GM18909 (cell line): ENCODE results near the gene DNM1.

Experiments
- ATAC-seq: cut with Tn5 transposase; IDR thresholded peaks from one replicate; pipeline ENCODE4 v1.9.1; 2021; ENCODE audit warnings: mild to moderate bottlenecking; ENCODE audit not compliant: unreplicated experiment, poor library complexity

The DNM1 gene

DNA sequence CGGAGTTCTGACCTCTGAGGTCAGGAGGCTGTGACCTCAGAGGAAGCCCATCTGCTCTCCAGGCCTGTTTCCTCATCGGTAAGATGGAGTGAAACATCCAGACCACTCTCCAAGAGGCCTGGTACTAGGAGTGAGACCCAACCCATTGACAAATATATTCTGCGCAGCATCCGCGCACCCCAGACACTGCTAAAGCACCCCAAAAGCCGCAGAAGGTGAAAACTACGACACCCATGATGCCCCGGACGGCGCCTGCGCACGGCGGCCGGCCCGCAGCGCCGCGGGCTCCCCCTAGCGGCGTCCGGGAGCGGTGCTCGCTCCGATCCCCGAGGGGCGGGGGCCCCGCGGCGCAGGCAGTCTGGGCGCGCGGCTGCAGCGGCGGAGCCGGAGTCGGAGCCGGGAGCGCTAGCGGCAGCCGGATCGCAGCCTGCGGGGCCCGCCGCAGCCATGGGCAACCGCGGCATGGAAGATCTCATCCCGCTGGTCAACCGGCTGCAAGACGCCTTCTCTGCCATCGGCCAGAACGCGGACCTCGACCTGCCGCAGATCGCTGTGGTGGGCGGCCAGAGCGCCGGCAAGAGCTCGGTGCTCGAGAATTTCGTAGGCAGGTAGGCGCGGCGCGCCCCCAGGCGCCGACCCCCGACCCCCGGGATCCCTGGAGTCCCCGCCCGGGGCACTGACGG is at the start of gene DNM1:
DNM1 (plus strand) TSS at position 356 of the 683 bp plus-strand sequence; CDS start at position 448, 92 bp downstream.
- ATAC-seq: peak; percentile 79

DNA sequence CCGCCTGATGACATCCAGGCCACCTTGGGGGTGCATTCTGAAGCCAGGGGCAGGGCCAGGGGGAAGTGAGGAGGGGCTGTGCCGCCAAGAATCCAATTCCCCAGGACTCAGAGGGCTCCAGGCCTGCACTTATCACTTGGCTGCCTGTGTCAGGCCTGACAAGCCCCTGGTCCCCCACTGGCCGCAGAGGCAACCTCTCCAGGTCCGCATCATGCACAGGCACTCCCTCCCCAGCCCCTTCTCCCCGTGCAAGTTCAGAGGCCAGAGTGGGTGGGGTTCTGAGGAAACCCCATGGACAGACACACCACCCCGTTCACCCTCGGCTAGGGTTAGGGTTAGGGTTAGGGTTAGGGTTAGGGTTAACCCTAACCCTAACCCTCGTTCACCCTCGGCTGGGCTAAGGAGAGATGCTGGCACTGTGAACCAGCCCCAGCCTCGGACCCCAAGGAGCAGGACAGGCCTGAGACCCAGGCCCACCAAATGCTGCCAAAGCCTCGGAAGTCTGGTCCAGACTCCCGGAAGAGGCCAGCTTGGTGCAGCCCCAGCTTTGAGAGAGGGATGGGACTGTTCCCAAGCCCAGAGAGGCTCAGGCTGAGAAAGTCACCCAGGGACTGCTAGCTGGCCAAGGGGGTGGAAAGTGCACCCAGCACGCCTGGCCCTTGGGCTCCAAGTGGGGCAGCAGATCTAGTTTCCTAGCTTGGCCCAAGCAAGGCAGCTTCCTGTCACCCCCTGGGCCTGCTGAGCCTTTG is 49.1 kb upstream of the DNM1 start:
- no peak for ATAC-seq

- no peak for ATAC-seq
These were observed 47.3 kb upstream of the DNM1 start for GRCh38 chr9:128155736-128156500.

GRCh38 chr9:128159522-128159783 is 43.7 kb upstream of the DNM1 start:
- no peak for ATAC-seq

DNA sequence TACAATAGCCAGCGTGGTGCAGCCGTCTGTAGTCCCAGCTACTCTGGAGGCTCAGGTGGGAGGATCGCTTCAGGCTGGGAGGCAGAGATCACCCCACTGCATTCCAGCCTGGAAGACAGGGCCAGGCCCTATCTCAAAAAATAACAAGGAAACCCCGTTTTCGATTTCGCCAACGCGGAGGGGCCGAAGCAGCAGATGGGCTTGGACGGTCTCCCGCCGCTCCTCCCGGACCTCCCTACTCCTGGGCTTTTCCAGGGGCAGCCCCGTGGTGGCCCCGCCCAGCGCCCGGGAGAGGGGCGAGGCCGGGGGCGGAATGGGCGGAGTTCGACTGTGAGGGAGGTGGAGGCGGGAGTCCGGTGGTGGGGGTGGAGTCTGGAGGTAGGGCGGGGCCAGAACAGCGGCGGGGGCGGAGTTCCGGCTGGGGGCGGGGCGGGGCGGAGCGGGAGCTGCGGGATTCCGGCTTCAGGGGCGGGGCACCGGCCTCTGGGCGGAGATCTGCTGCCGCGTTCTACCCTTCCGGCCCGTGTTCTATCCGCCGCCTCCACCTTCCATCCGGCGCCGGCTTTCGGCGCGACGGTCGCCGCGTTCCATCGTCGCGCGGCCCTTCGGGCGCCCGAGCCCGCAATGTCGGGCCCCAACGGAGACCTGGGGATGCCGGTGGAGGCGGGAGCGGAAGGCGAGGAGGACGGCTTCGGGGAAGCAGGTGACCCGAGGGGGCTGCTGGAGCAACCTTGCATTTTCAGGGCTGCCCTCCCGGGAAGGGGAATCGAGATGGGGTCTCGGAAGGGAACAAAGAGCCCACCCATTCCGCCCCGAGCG is 43.2 kb upstream of the DNM1 start, which contains the start of gene BBLN:
BBLN (plus strand) TSS at position 482 of the 819 bp plus-strand sequence; CDS start at position 625, 143 bp downstream.
- peak; percentile 79 for ATAC-seq

- no peak for ATAC-seq
These were observed 42.6 kb upstream of the DNM1 start for GRCh38 chr9:128160603-128160987.

- ATAC-seq: no peak
These were observed 41.8 kb upstream of the DNM1 start for GRCh38 chr9:128161215-128161902.

DNA sequence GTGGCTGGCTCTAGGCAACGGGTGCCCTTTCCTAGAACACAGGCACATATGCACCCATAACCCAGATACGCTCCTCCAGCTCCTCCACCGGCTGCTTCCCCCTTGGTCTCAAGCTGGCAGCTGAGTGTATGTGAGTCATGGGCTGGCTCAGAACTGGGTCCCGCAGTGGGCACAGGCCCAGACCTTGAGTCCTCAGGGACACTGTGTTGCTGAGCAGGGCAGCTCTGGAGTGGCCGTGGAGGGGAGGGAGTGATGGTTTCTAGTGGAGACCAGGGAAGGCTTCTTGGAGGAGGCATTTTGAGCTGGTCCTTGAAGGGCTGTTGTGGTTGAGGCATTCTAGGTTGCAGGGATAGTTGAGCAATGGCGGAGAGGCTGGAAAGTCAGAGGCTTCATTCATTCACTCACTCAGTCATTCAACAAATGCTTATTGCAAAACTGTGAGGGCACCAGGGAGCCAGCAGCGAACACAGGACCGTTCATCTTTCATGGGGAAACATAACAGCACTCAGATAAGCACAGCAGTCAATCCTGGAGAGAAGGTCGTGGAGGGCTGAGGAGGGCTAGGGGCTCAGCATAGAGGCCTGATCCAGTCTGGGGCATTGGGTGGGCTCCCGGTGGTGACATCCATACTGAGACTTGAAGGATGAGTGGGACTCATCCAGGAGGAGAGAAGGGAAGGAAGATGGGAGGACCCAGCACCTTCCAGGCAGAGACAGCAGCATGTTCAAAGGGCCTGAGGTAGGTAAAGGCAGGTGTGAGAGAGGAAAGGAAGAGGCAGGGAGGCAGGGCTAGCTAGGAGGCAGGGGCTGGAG is 40.8 kb upstream of the DNM1 start:
- ATAC-seq: no peak

DNA sequence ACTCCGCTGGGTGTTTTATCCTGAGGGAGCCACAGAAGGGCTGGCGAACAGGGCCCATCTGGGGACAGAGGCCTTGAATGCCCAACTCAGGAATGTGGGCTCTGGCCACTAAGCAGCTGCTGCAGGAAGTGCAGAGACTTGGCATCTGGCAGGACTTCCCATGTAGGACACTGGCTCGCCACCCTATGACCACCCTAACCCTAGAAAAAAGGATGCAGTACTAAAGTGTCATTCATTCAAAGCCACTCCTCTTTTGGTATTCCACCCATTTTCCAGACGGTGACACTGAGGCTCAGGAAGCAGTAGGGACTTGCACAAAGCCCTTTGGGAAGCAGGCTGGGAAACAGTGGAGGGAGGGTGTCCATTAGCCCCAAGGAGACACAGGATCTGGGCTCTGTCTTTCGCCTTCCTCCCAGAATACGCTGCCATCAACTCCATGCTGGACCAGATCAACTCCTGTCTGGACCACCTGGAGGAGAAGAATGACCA is 40.1 kb upstream of the DNM1 start:
- no peak for ATAC-seq

DNA sequence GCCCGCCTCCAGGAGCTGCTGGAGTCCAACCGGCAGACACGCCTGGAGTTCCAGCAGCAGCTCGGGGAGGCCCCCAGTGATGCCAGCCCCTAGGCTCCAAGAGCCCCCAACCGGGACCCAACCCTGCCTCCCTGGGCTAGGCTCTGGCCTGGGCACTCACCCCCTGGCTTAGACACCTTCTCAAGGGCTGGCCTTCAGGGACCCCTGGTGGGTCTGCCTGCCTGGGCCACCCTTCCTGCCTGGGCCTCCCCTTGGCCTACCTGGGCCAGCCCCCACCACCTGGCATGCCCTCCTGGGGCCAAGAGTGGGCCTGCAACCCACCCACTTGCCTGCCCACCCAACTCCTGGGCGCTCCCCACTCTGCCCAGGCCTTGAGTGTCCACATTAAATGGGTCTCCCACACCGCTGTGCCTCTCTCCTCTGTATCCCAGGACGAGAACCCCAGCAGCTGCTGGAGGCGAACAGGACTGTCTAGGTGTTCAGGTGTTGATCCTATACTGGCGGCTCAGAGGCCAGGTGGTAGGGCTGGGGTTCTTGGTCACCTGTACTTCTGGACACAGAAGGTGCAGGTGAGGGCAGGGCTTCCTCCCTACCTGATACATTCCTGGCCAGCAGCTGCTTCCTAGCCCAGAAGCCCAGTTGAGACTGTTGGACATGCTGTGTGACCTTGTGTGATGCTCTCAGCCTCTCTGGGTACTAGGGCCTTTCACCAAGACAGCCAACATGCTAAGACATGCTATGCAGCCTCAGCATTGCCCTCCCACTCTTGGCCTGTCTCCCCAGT is 39.5 kb upstream of the DNM1 start:
- no peak for ATAC-seq

DNA sequence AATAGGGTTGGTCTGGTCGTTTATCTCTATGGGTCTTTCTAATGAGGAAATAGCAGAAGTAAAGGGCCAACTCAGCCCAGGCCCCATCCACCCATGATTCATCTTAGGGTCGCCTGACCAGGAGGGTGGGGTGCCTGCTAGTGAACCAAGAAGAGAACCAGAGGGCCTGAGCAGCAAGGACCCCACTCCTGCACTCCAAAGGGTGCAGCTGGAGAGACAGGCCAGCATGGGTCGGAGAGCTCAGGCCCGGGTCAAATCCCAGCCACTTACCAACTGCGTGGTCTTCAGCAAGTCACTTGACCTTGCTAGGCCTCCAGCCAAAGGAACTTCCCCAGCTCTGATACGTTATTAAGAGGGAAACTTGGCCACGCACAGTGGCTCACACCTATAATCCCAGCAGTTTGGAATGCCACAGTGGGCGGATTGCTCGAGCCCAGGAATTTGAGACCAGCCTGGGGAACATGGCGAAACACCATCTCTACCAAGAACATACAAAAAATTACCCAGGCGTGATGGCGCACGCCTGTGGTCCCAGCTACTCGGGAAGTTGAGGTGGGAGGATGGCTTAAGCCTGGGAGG is 38.8 kb upstream of the DNM1 start:
- no peak for ATAC-seq

DNA sequence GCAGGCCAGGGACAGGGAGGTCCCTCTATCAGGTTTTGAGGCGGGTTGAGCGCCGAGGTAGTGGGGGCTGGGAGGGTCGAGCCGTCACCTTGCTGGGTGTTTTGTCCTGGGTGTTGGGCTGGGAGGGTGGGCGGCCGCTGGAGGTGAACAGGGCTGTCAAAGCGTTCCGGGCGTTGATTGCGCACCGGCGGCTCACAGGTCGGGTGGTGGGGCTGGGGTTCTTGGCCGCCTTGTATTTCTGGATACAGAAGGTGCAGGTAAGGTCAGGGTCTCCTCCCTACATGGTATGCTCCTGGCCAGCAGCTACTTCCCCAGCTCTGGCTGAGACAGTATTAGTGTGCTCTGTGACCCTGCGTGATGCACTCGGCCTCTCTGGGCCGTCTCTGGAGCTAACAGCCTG is 37.0 kb upstream of the DNM1 start:
- ATAC-seq: no peak

DNA sequence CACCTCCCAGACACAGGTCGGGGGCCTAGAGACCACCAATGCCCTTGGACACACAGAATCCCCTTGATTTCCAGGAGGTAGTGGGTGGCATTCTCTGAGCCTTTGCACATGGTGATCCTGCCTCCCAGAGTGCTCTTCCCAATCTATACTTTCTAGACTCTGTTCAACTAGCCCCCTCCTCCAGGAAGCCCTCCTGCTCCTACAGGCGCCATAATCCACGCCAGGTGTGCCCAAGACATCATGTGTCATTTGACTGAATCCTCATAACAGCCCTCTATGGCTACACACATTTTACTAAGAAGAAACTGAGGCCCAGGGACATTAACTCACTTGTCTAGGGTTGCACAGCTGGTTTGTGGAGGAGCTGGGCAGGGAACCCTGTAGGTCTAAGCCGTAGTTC is 36.0 kb upstream of the DNM1 start:
- no peak for ATAC-seq

DNA sequence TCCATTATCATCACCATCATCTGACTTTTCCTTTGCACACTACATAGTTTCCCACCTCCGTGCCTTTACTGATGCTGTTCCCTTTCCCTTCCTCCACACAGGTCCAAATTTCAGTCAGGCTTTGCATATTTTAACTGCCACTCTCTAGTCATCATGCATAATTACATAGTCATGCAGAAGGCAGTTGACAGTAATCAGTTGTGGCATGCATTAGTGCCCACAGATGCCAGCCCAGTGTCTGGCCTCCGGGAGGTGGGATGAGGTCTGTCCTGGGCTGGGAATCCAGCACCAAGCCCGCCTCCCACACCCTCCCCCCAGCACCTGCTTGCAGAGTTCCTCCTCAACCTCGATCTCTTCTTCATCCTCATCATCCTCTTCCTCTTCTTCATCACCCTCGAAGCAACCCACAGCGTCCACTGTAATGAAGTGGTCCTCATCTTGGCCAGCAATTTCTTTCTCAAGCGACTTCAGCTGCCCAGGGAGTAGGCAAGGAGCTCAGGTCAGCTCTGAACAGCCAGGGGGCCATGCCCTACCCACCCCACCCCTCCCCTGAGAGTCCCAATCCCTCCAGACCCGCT is 34.4 kb upstream of the DNM1 start:
- ATAC-seq: no peak

DNA sequence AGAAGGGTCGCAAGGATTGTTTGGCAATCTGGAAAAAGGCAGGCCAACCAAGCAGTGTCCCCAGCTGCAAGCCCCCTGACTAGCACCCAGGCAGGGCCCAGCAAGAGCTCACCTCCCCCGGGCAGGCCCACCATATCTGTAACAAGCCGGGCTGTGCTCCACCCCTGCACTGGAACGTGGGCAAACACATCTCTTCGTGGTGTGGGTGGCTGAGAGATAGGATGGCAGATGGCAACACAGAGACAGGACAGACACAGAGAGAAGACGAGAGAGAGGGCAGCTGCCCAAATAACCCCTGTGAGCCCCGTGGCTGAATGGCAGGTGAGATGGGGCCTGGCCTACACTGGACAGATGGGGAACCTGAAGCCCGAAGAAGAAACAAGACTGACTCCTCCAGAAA is 33.7 kb upstream of the DNM1 start:
- ATAC-seq: no peak

DNA sequence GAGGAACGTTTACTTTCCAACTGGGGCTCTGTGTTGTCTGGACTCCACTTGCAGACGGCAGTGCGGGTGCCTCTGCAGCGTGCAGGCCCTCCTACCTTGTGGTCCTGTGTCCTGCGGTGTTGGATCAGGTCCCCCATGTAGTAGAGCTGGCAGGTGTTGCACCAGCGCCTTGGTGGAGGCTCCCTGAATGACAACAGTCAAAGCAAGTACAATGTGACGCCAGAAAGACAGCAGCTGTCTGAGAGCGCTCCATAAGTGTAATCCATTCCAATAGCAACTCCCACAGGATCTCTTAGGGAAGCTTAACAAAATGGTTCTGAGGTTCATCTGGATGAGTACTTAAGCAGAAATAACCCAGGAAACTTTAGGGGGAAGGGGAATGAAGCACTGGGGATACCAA is 33.3 kb upstream of the DNM1 start:
- ATAC-seq: no peak

- no peak for ATAC-seq
These were observed 29.1 kb upstream of the DNM1 start for GRCh38 chr9:128174062-128174461.
